Mesothelial cell of epicardium (in vitro differentiated cells): Measurements from ENCODE around the gene ANKMY1. TPM values are rescaled to one million over a fixed set of nuclear protein-coding genes. Genes with fewer than 3 reads are reported as not detected.
"Not testable (repeated sequence)": the region's sequence is repeated elsewhere in the genome, so short reads cannot be mapped to it uniquely, and the experiment has no call there.

Experiments
- DNase-seq, 2 experiments: peaks; one replicate each; pipeline ENCODE4 v3.0.0; 2021; ENCODE audit warnings: low spot score in 2 of 2; ENCODE audit not compliant: unreplicated experiment in 2 of 2
- H3K27ac Mint-ChIP-seq: 2 replicates; pipeline ENCODE4 v1.8.0; 2021; ENCODE audit warnings: mixed read lengths
- H3K27me3 Mint-ChIP-seq: 2 replicates; pipeline ENCODE4 v1.8.0; 2021; ENCODE audit warnings: low read depth, mixed read lengths
- H3K36me3 Mint-ChIP-seq: 2 replicates; pipeline ENCODE4 v1.8.0; 2021; ENCODE audit warnings: mixed read lengths
- H3K4me1 Mint-ChIP-seq: 2 replicates; pipeline ENCODE4 v1.8.0; 2021; ENCODE audit warnings: mixed read lengths
- H3K4me3 Mint-ChIP-seq: 2 replicates; pipeline ENCODE4 v1.8.0; 2021; ENCODE audit warnings: mild to moderate bottlenecking, moderate library complexity, mixed read lengths
- H3K9me3 Mint-ChIP-seq: 2 replicates; pipeline ENCODE4 v1.8.0; 2021; ENCODE audit warnings: mixed read lengths
- CTCF ChIP-seq: fragments of 200-600 bp; sonication (generic); IDR thresholded peaks from one replicate; pipeline ENCODE4 v1.5.0; 2021; ENCODE audit warnings: antibody characterized with exemption; ENCODE audit not compliant: unreplicated experiment
- total RNA-seq: library from RNA; stranded (reverse); gene quantifications from 3 replicates; pipeline ENCODE4 v1.2.1, GENCODE V29; 2021

ANKMY1 gene
- total RNA-seq, 1 donor from 2014 or later = 29.8 TPM

GRCh38 chr2:240526521-240526920, 31.3 kb downstream of the ANKMY1 start:
- H3K27me3 Mint-ChIP-seq = no peaks in the 10 kb centered on the region
- no peak overlapping the region for H3K4me3 Mint-ChIP-seq
- H3K27ac Mint-ChIP-seq = no peak overlapping the region
- TF ChIP-seq CTCF = no peak
- no peak for DNase-seq
- peaks cover 83% of the 10 kb centered on the region for H3K36me3 Mint-ChIP-seq
- H3K9me3 Mint-ChIP-seq = peaks cover 67% of the 10 kb centered on the region
- H3K4me1 Mint-ChIP-seq = no peaks in the 10 kb centered on the region

DNA sequence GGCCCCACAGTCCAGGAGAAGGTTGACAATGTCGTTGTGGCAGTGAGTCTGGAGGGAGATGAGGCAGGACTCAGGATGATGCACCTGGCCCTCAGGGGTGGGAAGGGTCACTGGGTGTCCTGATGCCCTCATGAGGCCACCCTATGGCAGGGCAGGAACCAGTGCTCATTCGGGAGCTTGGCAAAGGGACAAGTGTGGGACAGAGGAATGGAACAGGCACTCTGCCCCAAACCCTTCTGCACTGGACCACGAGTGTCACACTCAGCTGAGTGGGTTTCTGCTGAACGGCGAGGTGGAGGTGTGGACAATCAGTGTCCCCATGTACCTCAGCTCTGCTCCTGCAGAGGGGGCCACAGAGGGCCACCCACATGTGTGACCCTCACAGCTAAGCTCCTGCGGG, 32.0 kb downstream of the ANKMY1 start:
- no peak for TF ChIP-seq CTCF
- DNase-seq = no peak
- Mint-ChIP-seq H3K9me3 (peaks cover 60% of the 10 kb centered on the region), H3K36me3 (peaks cover 77% of the 10 kb centered on the region), H3K27me3 (no peaks in the 10 kb centered on the region), H3K4me3 (no peak overlapping the region), H3K27ac (no peak overlapping the region), H3K4me1 (no peaks in the 10 kb centered on the region)

GRCh38 chr2:240524963-240525718, 32.6 kb downstream of the ANKMY1 start:
- no peak for DNase-seq
- Mint-ChIP-seq H3K27me3 (peaks cover 3% of the 10 kb centered on the region), H3K4me3 (no peak overlapping the region), H3K4me1 (no peaks in the 10 kb centered on the region), H3K27ac (no peak overlapping the region), H3K36me3 (peaks cover 74% of the 10 kb centered on the region), H3K9me3 (peaks cover 56% of the 10 kb centered on the region)
- TF ChIP-seq CTCF = no peak

- H3K9me3 Mint-ChIP-seq = peaks cover 44% of the 10 kb centered on the region
- H3K27ac Mint-ChIP-seq = no peak overlapping the region
- no peak for TF ChIP-seq CTCF
- peaks cover 10% of the 10 kb centered on the region for H3K27me3 Mint-ChIP-seq
- H3K4me3 Mint-ChIP-seq = no peak overlapping the region
- peaks cover 68% of the 10 kb centered on the region for H3K36me3 Mint-ChIP-seq
- no peaks in the 10 kb centered on the region for H3K4me1 Mint-ChIP-seq
- no peak for DNase-seq
Observed at GRCh38 chr2:240523451-240524281, 34.1 kb downstream of the ANKMY1 start.

- DNase-seq = no peak
Observed at GRCh38 chr2:240522406-240522805, 35.4 kb downstream of the ANKMY1 start.

GRCh38 chr2:240521885-240522284, 35.9 kb downstream of the ANKMY1 start:
- Mint-ChIP-seq H3K36me3 (peaks cover 63% of the 10 kb centered on the region), H3K9me3 (peaks cover 30% of the 10 kb centered on the region)
- not testable (repeated sequence) for H3K27ac Mint-ChIP-seq, DNase-seq, H3K27me3 Mint-ChIP-seq, H3K4me3 Mint-ChIP-seq, H3K4me1 Mint-ChIP-seq

More at GRCh38 chr2:240522406-240522805, 35.4 kb downstream of the ANKMY1 start:
- H3K27ac Mint-ChIP-seq = no peak overlapping the region
- H3K27me3 Mint-ChIP-seq = peaks cover 10% of the 10 kb centered on the region
- peaks cover 68% of the 10 kb centered on the region for H3K36me3 Mint-ChIP-seq
- peaks cover 35% of the 10 kb centered on the region for H3K9me3 Mint-ChIP-seq
- TF ChIP-seq CTCF = no peak
- H3K4me3 Mint-ChIP-seq = no peak overlapping the region
- no peaks in the 10 kb centered on the region for H3K4me1 Mint-ChIP-seq
